ENCODE measurements around the gene RNF208.
"Not testable (repeated sequence)": the region's sequence is repeated elsewhere in the genome, so short reads cannot be mapped to it uniquely, and the experiment has no call there.

RNF208 gene, protein sequence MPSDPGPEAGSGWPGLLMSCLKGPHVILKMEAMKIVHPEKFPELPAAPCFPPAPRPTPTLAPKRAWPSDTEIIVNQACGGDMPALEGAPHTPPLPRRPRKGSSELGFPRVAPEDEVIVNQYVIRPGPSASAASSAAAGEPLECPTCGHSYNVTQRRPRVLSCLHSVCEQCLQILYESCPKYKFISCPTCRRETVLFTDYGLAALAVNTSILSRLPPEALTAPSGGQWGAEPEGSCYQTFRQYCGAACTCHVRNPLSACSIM

DNA sequence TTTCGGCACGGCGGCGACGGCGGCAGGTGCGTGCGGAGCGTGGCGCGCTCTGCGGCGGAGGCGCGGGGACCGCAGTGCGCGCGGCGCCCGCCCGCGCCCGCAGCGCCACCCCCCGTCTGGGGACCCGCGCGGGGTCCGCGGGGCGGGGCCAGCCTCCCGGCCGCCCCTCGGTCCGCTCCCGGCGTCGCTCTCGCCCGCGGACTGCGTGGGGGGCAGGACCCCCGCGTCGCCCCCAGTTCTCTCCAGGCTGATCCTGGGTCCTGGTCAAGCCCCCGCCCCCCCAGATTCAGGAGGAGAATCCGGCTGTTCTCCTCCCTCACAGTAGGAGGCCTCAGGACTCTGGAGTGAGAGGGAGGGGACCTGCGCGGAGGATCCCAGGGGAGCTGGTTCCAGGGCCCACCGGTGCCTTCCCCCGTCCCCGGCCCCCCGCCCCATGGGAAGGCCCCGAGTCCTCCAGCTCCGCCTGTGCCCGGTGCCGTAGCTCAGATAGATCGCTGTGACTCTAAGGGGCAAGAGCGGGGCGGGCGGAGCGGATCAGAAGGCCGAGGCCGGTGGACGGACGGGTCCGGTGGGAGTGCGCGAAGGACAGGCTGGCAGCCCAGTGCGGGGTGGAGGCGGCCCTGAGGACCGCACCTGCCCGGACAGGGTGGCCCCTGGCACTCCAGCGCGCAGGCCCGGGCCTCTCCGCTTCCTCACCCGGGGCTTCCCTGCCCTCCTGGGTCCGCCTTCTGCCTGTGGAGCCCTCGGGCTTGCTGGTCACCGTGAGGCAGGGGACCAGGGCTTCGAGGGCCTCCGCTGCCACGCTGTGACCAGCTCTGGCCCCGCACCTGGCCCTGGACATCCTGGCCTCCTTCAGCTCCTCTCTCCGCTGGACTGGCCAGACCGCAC lies at the start of gene RNF208:
Gene RNF208 (minus strand): TSS at position 51 of the 888 bp plus-strand sequence. CDS start 1,028 bp downstream, outside the sequence.
- DNase-seq (ENCODE audit: low read depth in 2 of 2), result no peak

DNA sequence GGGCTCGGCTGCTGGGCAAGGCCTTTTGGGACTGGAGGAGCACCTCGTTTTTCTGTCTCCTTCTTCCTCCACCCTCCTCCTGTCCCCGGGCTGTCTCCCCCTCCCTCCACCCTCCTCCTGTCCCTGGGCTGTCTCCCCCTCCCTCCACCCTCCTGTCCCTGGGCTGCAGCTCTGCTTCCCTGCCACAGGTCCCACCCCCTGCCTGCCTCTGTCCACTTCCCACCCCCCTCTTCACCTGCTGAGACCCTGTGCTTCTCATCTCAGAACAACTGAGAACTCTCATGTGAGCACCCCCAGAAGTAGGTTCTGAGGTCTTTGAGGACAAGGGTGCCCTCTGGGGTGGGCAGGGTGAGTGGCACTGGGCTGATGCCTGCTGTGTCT lies 49.6 kb upstream of the RNF208 start:
- DNase-seq (ENCODE audit: low read depth in 2 of 2), result no peak

DNA sequence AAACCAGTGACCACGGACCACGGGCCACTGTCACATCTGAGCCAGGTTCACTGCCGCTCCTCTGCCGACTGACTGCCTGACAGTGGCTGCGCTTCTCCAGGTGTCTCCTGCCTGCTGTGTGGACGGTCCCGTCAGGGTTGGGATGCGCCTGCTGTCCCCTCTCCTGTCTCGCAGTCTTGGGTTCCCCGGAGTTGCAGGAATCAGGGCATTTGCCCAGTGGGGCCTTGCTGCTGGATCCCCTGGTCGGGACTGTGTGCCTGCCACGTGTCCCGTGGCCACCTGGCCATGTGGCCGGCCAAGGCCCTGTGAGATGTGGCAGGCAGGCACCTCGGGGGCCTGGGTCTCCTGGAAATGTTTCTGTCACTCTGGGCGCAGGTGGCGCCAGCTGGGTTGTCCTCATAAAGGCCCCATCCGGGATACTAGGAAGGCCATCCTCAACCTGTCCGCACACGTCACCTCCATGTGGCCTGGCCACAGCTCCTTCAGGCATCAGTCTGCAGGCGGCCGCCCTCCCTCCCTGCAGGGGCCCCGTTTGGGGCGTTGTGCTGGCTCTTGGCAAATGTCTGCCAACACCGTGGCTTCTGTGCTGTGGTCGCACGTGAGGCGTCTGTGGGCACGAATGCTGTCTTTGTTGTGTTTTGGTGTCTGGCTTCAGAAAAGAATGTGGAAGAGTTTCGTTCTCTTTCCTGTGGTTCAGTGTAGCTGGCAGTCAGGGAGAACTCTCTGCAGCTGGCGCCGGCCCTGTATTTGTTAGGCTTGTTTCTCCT lies 49.1 kb upstream of the RNF208 start:
- no peak for DNase-seq (ENCODE audit: low read depth in 2 of 2)

DNA sequence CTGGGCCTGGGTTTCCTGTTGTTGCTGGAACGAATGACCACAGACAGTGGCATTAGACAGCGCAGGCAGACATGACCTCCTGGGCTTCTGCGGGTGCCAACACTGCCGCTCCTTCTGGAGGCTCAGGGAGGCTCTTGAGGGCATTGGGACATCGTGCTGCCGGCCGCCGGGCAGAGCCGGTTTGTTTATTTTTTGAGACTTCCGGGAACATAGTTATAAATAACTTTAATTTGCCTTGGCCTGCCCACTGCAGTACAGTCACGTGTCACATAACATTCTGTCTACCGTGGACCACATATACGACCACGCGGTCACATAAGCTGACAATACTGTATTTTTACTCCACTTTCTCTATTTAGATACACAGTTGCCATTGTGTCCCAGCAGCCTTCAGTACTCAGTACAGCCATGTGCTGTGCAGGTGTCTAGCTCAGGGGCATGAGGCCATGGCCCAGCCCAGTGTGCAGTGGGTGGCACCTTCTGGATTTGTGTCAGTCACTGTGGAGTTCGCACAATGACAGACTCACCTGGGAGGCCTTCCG lies 47.3 kb upstream of the RNF208 start:
- DNase-seq (ENCODE audit: low read depth in 2 of 2), result no peak

DNA sequence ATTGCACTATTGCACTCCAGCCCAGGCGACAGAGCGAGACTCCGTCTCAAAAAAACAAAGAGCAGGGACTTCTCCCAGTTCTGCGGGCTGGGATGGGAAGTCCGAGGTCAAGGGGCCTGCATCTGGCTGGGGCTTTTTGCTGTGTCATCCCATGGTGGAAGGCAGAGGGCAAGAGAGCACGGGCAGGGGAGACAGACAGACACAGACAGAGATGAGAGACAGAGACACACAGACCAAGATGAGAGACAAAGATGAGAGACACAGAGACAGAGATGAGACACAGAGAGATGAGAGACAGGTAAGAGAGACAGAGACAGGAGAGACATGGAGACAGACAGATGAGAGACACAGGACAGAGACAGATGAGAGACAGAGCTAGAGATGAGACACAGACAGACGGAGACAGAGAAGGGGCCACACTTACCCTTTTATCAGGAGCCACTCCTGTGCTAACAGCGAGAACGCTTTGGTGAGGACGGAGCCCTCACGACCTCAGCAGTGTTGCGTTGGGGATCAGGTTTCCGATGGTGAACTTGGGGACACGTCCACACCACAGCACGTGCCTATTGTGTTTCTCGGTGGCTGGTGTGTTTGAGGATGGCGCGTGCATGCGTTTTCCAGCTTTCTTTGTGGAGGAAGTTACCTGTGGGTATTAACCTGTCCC lies 46.6 kb upstream of the RNF208 start:
- no peak for DNase-seq (ENCODE audit: low read depth in 2 of 2)

DNA sequence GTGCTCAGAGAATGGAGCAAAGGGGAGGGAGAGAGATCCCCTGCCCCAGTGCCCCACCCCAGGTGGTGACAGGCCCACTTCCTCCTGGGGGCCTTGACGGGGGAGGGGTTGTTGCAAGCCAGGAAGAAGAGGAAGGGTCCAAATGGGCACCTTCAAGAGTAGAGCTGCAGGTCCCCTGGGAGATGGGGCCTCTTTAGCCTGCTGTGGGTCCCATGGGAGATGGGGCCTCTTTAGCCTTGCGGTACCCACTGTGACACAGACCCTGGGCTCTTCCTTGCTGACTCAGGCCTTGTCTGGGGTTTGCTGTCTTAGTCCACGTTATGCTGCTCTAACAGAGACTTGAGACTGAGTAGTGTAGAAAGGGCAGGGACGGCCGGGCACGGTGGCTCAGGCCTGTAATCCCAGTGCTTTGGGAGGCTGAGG lies 45.9 kb upstream of the RNF208 start:
- DNase-seq (ENCODE audit: low read depth in 2 of 2), result no peak

DNA sequence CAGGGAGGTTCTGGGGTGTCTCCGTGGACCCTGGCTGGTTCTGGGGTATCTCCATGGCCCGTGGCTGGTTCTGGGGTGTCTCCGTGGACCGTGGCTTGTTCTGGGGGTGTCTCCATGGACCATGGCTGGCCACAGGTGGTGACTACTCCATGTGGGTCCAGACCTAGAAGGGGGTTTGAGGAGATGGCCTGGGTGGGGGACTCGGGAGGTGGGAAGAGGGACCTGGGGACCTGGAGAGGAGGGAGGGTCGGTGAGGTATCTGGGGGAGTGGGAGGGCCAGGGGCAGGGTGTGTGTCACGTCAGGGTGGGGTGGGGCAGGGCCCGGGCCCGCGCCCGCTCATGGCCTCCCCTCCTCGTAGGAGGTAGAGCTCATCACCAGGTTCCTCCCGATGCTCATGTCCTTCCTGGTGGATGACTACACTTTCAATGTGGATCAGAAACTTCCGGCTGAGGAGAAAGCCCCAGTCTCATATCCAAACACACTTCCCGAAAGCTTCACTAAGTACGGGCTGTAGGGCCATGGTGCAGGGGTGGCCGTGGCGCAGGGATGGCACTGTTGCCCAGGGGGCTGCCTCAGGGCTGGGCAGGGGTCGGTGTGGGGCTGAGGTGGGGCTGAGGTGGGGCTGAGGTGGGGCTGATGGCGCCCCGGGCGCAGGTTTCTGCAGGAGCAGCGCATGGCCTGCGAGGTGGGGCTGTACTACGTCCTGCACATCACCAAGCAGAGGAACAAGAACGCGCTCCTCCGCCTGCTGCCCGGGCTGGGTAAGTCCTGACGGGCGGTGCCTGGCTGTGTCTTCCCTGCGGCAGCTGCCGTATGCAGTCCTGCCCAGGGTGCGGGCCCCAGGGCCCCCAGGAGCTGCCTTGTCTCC lies 44.8 kb upstream of the RNF208 start:
- DNase-seq (ENCODE audit: low read depth in 2 of 2), result no peak

DNA sequence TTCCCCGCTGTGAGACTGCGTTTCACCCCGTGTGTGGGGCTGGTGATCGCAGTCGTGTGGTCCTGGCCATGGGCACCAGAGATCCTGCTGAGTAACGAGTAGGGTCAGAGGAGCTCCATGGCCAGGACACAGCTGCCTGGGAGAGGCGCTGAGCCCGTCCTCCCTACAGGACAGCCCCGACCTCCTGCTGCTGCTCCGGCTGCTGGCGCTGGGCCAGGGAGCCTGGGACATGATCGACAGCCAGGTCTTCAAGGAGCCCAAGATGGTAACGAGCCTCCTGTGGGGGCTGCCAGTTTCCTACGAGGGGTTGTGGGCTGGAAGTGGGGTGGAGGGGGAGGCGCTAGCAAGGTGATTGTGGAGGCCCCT lies 44.1 kb upstream of the RNF208 start:
- DNase-seq (ENCODE audit: low read depth in 2 of 2), result no peak

DNA sequence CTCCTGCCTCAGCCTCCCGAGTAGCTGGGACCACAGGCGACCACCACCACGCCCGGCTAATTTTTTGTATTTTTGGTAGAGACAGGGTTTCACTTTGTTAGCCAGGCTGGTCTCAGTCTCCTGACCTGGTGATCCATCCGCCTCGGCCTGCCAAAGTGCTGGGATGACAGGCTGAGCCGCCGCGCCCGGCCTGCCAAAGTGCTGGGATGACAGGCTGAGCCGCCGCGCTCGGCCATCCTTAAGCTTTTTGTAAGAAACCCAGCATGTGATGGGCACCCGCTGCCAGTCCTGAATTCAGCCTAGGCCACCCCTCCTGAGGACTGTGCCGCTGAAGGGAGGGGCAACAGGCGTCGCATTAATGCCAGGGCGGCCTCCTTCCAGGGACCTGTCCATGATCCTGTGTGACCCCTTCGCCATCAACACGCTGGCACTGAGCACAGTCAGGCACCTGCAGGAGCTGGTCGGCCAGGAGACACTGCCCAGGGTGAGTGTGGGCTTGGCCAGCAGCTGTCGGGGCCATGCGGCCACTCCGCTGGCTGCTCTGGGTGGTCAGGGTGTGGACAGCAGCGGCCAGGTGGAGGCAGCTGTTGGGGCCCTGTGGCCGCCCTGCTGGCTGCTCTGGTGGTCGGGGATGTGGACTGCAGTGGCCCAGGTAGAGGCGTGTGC lies 43.6 kb upstream of the RNF208 start:
- no peak for DNase-seq (ENCODE audit: low read depth in 2 of 2)

DNA sequence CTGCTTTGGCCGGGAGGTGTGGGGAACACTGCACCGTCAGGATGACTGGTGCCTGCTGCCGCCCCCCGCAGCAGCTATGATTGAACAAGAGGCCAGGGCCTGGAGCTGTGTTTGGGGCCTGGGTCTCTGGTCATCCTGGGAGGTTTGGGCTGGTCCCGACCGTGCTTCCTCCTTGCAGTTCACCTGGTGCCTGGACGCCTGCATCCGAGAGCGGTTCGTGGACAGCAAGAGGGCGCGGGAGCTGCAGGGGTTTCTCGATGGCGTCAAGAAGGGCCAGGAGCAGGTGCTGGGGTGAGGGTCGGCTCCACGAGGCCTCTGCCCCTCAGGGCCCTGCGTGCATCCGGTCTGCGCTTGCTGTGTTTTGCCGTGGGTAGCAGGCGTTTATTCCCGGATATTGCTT lies 42.0 kb upstream of the RNF208 start:
- DNase-seq (ENCODE audit: low read depth in 2 of 2), result no peak

DNA sequence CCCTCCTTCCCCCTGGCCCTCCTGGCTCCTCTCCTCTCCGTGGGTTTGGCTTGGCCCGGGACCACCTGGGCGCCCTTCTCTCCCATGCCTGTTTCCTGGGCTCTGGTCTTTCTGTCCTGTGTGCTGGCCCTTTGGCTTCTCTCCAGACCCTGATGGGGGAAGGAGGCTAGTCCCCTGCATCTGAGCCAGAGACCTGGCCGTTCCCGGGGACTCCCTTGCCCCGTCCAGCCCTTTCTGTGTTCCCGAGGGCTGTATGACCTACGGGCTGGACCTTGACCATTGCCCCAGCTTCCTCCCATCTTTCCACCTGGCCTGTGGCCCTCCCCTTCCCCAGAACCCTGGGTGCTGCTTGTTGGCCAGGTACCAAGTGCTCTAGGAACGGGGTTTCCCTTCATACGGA lies 41.5 kb upstream of the RNF208 start:
- no peak for DNase-seq (ENCODE audit: low read depth in 2 of 2)

DNA sequence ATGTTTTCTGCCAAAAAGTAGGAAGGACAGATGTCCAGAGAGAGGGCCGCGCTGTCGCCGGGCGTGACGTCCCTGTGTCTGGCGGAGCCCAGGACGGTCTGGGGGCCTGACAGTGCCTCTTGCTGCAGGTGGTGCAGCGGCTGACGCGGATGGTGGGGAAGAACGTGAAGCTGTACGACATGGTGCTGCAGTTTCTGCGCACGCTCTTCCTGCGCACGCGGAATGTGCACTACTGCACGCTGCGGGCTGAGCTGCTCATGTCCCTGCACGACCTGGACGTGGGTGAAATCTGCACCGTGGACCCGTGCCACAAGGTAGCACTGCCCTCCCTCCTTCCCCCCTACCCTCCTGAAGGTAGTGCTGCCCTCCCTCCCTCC lies 40.9 kb upstream of the RNF208 start:
- DNase-seq (ENCODE audit: low read depth in 2 of 2), result no peak

DNA sequence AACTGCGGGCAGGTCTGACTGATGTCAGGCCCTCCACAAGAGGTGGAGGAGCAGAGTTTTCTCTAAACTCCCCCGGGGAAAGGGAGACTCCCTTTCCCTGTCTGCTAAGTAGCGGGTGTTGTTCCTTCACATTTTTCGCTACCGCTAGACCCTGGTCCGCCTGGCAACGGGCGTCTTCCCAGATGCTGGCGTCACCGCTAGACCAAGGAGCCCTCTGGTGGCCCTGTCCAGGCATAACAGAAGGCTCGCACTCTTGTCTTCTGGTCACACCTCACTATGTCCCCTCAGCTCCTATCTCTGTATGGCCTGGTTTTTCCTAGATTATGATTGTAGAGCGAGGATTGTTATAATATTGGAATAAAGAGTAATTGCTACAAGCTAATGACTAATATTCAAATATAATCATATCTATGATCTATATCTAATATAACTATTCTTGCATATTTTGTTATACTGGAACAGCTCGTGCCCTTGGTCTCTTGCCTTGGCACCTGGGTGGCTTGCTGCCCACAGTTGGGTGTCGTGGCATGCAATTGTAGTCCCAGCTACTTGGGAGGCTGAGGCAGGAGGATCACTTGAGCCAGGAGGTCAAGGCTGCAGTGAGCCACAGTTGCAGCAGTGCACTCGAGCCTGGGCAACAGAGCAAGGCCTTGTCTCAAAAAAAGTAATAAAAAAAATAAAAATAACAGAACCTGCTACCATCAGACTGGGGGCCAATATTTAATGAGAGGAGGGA lies 40.3 kb upstream of the RNF208 start:
- not testable (repeated sequence) for DNase-seq (ENCODE audit: low read depth in 2 of 2)

DNA sequence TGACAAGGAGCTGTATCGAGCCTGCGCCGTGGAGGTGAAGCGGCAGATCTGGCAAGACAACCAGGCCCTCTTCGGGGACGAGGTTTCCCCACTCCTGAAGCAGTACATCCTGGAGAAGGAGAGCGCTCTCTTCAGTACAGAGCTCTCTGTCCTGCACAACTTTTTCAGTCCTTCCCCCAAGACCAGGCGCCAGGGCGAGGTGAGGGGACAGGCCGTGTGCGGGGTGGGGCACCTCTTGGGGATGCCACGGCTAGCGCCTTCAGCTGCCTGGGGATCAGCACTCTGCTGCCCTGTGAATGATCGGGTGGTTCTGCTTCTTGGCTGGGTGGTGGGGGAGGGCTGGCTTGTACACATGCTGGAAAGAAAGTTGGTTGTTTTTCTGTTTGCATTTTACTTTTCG lies 34.8 kb upstream of the RNF208 start:
- DNase-seq (ENCODE audit: low read depth in 2 of 2), result no peak

DNA sequence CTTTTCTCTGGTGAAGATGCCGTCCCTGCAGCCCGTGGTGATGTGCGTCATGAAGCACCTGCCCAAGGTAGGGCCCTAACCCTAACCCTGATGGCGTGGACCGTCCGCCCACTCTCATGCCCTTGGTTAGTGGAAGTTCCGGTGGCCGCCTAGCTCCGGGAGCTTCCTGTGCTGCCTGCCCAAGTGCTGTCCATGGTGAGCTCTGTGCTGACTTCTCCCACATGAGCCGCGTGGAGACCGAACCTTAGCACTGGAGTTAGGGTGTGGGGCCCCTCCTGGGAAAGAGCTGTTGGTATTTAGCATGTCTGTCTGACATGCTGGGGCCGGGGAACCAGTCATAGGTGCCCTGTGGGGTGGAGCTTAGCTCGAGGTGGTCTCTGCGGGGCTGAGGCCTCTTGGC lies 34.3 kb upstream of the RNF208 start:
- DNase-seq (ENCODE audit: low read depth in 2 of 2), result no peak

DNA sequence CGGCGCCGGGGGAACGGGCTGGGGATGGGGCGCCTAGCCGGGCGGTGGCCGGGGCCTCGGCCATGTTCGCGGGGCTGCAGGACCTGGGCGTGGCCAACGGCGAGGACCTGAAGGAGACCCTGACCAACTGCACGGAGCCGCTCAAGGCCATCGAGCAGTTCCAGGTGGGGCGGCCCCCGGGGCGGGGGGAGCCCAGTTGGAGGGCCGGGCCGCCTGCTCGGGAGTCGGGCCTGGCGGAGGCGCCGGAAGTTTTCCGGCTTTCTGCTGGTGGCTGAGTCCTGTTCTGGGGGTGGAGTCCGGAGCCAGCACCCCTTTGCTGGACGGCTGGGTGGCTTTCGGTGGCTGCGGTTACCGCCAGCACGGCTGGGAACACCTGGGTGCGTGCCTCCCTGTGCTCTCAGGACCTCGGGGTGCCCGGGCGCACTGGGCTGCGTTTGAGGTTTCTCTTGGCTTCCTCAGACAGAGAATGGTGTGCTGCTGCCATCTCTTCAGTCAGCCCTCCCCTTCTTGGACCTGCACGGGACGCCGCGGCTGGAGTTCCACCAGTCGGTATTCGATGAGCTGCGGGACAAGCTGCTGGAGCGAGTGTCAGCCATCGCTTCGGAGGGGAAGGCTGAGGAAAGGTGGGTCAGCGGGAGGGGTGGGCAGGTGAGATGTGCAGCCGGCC lies 33.5 kb upstream of the RNF208 start:
- DNase-seq (ENCODE audit: low read depth in 2 of 2), result no peak

DNA sequence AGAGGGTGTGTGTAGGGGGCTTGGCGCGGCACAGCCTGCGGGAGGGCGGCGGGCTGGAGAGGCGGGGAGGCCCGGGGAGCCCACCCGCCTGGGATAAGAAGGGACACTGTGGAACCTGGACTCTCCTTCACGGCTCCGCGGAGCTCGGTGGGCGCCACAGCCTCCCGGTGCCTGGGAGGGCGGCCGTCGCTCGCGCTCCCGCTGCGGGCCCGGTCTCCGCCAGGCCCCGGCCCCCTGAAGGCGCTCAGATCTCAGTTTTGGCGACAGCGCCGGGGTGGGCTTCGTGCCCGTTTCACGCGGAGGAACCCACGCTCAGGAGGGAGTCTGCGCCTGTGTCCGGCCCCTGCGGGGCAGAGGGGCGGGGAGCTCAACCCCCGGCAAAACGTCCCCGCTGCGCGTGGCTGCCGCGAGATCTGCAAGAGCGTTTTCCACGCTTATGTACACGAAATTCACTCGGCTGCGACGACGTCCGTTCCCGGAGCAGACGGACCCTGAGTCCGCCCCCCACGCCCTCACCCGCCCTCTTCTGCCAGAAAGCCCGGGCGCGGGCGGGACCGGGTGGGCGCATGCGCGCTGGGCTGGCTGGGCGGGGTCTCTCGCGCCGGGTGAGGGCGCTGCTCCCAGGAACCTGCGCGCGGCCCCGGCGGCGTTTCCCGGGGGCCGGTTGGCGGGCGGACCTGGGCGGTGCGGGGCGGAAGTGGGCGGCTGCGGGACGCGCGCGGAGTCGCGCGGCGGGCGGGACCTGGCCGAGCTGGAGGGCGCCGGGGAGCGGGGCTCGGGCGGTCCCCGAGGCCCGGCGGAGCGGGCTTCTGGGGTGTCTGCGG lies 32.8 kb upstream of the RNF208 start, which contains the start of gene NELFB:
Gene NELFB (plus strand): TSS at position 704 of the 824 bp plus-strand sequence.
- DNase-seq (ENCODE audit: low read depth in 2 of 2), result peak; percentile 82 to 95
